Endothelial cell (in vitro differentiated cells): ENCODE results near the gene SLC8A2. TPM values are rescaled to one million over a fixed set of nuclear protein-coding genes. Genes with fewer than 3 reads are reported as not detected.
A peak's percentile ranks its signal among the peaks of the same experiment; 100 is the strongest.

Experiments
- DNase-seq: peaks from one replicate; pipeline ENCODE4 v3.0.0; 2021; ENCODE audit warnings: low spot score
- H3K27ac Mint-ChIP-seq: one replicate; pipeline ENCODE4 v1.8.0; 2021; ENCODE audit warnings: mixed read lengths, inconsistent platforms; ENCODE audit not compliant: unreplicated experiment
- H3K27me3 Mint-ChIP-seq: one replicate; pipeline ENCODE4 v1.8.0; 2021; ENCODE audit warnings: mild to moderate bottlenecking, moderate library complexity, mixed read lengths, inconsistent platforms; ENCODE audit not compliant: unreplicated experiment
- H3K36me3 Mint-ChIP-seq: one replicate; pipeline ENCODE4 v1.8.0; 2021; ENCODE audit warnings: mild to moderate bottlenecking, low read depth, mixed read lengths, inconsistent platforms; ENCODE audit not compliant: unreplicated experiment
- H3K4me1 Mint-ChIP-seq: one replicate; pipeline ENCODE4 v1.8.0; 2021; ENCODE audit warnings: mild to moderate bottlenecking, mixed read lengths, inconsistent platforms; ENCODE audit not compliant: unreplicated experiment
- H3K4me3 Mint-ChIP-seq: one replicate; pipeline ENCODE4 v1.8.0; 2021; ENCODE audit warnings: mild to moderate bottlenecking, mixed read lengths, inconsistent platforms; ENCODE audit not compliant: unreplicated experiment
- H3K9me3 Mint-ChIP-seq: one replicate; pipeline ENCODE4 v1.8.0; 2021; ENCODE audit warnings: mixed read lengths, inconsistent platforms; ENCODE audit not compliant: unreplicated experiment
- total RNA-seq: library from RNA; stranded (reverse); fragmentation: NEBNext Ultra II Directional; extraction: Animal tissue kit (Norgen Biotek cat#: 25700); gene quantifications from one replicate; pipeline ENCODE4 v1.2.1, GENCODE V29; 2021; ENCODE audit not compliant: unreplicated experiment
- TF ChIP-seq, protein P1 (sequence below): fragments of 200-600 bp; sonication (generic); IDR thresholded peaks from one replicate; pipeline ENCODE4 v1.5.0; 2021; ENCODE audit warnings: antibody characterized with exemption; ENCODE audit not compliant: unreplicated experiment

Gene SLC8A2
- total RNA-seq, 1 donor from 2014 or later = 0.80 TPM

DNA sequence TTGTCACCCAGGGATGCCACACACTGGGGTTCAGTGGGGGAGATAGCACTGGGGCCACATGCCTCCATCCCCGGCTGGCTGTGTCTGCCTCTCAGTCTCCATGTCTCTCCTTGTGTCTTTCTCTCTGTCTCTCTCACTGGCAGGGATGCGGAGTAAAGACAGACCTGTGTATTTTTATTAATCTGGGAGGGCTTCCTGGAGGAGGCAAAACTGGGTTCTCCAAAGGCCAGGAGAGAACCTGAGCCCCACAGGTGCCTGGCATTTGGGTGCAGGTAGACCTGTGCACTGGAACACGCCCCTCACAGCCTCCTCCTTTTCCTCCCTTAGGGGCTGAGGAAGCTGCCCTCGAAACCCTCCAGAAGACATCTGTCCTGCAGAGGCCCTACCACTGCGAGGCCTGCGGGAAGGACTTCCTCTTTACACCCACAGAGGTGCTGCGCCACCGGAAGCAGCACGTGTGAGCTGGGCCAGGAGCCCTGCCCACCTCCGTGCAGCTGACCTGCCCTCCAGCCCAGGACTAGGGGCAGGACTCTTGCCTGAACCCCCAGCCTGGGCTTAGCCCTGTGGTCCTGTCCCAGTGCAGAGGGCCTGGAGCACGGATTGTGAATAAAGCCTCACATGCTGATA, 89.9 kb downstream of the SLC8A2 start:
- TF ChIP-seq, protein P1, sequence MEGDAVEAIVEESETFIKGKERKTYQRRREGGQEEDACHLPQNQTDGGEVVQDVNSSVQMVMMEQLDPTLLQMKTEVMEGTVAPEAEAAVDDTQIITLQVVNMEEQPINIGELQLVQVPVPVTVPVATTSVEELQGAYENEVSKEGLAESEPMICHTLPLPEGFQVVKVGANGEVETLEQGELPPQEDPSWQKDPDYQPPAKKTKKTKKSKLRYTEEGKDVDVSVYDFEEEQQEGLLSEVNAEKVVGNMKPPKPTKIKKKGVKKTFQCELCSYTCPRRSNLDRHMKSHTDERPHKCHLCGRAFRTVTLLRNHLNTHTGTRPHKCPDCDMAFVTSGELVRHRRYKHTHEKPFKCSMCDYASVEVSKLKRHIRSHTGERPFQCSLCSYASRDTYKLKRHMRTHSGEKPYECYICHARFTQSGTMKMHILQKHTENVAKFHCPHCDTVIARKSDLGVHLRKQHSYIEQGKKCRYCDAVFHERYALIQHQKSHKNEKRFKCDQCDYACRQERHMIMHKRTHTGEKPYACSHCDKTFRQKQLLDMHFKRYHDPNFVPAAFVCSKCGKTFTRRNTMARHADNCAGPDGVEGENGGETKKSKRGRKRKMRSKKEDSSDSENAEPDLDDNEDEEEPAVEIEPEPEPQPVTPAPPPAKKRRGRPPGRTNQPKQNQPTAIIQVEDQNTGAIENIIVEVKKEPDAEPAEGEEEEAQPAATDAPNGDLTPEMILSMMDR = no peak
- Mint-ChIP-seq H3K27ac (no peak overlapping the region), H3K4me1 (no peaks in the 10 kb centered on the region), H3K9me3 (no peaks in the 10 kb centered on the region), H3K4me3 (peak overlapping the region; percentile 81), H3K36me3 (peaks cover 25% of the 10 kb centered on the region), H3K27me3 (peaks cover 7% of the 10 kb centered on the region)
- DNase-seq = no peak

DNA sequence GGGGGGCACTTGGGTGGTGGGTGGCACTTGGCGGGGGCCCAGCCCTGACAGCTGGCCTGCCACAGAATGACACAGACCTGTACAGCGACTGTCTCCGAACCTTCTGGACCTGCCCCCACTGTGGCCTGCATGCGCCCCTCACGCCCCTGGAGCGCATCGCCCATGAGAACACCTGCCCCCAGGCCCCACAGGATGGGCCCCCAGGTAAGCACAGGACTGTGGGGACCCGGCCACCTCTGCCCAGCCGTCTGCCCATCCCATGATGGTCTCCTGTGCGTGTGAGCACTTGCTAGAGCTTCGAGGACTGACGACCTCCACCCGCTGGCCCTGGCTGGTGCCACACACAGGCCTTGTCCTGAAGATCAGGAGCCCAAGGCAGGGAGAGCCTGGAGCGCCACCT, 90.6 kb downstream of the SLC8A2 start:
- Mint-ChIP-seq H3K27ac (no peak overlapping the region), H3K4me1 (no peaks in the 10 kb centered on the region), H3K36me3 (peaks cover 26% of the 10 kb centered on the region), H3K9me3 (no peaks in the 10 kb centered on the region), H3K27me3 (peaks cover 7% of the 10 kb centered on the region), H3K4me3 (peak overlapping the region; percentile 81)
- no peak for DNase-seq
- TF ChIP-seq, protein P1 = no peak

DNA sequence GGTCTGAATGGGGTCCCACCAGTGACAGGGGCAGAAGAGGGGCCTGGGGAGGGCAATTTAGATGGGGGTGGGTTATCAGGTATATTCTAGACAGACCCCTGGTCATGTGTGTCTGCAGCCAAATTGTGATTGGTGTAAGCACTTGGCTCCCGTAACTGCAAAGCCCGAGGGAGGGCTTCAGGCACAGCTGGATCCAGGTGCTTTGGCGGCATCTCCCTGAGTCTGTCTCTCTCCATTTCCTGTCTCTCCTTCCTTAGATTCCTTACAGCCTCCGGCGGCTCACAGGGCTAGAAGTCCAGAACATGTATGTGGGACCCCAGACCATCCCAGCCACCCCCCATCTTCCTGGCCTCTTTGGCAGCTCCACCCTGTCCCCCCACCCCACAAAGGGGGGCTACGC, 91.1 kb downstream of the SLC8A2 start:
- Mint-ChIP-seq H3K9me3 (no peaks in the 10 kb centered on the region), H3K4me1 (no peaks in the 10 kb centered on the region), H3K27ac (no peak overlapping the region), H3K36me3 (peaks cover 28% of the 10 kb centered on the region), H3K4me3 (no peak overlapping the region), H3K27me3 (peaks cover 3% of the 10 kb centered on the region)
- no peak for DNase-seq
- TF ChIP-seq, protein P1 = no peak

DNA sequence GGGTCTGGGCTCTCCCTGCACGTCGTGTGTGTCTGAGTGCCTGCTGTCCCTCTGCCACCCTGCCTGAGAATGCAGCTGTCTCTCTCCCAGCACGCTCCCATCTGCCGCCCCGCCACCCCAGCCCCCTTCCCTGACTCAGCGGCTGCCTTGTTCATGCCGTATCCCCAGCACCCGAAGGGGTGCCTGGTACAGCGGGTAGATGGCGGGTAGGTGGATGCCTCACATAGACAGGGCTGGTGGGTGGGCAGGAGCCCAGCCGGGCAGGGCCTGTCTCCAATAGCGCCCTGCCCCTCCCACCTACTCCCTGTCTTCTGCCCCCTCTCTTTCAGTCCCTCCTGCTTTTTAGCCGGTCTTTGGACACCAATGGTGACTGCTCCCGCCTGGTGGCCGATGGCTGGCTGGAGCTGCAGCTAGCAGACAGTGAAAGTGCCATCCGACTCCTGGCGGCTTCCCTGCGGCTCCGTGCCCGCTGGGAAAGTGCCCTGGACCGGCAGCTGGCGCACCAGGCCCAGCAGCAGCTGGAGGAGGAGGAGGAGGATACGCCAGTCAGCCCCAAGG, 92.2 kb downstream of the SLC8A2 start:
- peaks cover 3% of the 10 kb centered on the region for H3K27me3 Mint-ChIP-seq
- no peak for DNase-seq
- H3K4me1 Mint-ChIP-seq = no peaks in the 10 kb centered on the region
- TF ChIP-seq, protein P1 = no peak
- H3K36me3 Mint-ChIP-seq = peaks cover 32% of the 10 kb centered on the region
- H3K27ac Mint-ChIP-seq = no peak overlapping the region
- no peak overlapping the region for H3K4me3 Mint-ChIP-seq
- H3K9me3 Mint-ChIP-seq = no peaks in the 10 kb centered on the region

DNA sequence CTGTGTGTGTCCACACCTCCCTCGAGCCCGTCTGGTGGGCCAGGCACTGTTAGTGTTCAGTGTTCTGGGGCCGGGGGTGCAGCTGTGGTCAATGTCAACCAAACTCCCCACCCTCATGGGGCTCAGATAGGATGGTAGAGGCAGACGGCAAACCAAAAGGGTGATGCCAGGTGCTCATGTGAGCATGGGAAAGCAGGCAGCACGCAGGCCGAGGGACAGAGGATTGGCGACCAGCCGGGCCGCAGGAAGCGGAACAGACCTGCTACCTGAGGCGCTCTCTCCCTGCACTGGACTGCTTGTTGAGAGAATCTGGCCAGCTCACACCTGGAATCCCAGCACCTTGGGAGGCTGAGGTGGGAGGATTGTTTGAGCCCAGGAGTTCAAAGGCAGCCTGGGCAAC, 93.4 kb downstream of the SLC8A2 start:
- Mint-ChIP-seq H3K4me1 (no peaks in the 10 kb centered on the region), H3K9me3 (no peaks in the 10 kb centered on the region)
- TF ChIP-seq, protein P1 = no peak

More for the DNA sequence above, 93.4 kb downstream of the SLC8A2 start:
- DNase-seq = no peak
- H3K36me3 Mint-ChIP-seq = peaks cover 36% of the 10 kb centered on the region
- no peak overlapping the region for H3K4me3 Mint-ChIP-seq
- H3K27me3 Mint-ChIP-seq = peaks cover 3% of the 10 kb centered on the region
- no peak overlapping the region for H3K27ac Mint-ChIP-seq
